Measurements from ENCODE around the gene TBX4.
"Not testable (repeated sequence)": the region's sequence is repeated elsewhere in the genome, so short reads cannot be mapped to it uniquely, and the experiment has no call there.

The TBX4 gene

GRCh38 chr17:61491981-61492380 lies 39.8 kb downstream of the TBX4 start:
- no peak for TF ChIP-seq CTCF (IDR thresholded peaks at IDR 0.05; ENCODE audit: low read depth, low read length)
- no peak for DNase-seq (ENCODE audit: extremely low read depth, low read depth)

GRCh38 chr17:61492759-61493526 lies 40.7 kb downstream of the TBX4 start:
- TF ChIP-seq CTCF (IDR thresholded peaks at IDR 0.05; ENCODE audit: low read depth, low read length): no peak
- peak; percentile 24 for DNase-seq (ENCODE audit: extremely low read depth, low read depth)

GRCh38 chr17:61493830-61494324 lies 41.7 kb downstream of the TBX4 start:
- DNase-seq (ENCODE audit: extremely low read depth, low read depth): not testable (repeated sequence)

- TF ChIP-seq CTCF (IDR thresholded peaks at IDR 0.05; ENCODE audit: low read depth, low read length): no peak
These were observed 42.3 kb downstream of the TBX4 start for GRCh38 chr17:61494325-61495160.

GRCh38 chr17:61495161-61495857 lies 43.1 kb downstream of the TBX4 start:
- peak; percentile 31 for DNase-seq (ENCODE audit: extremely low read depth, low read depth)
- no peak for TF ChIP-seq CTCF (IDR thresholded peaks at IDR 0.05; ENCODE audit: low read depth, low read length)

More at GRCh38 chr17:61494325-61495160, 42.3 kb downstream of the TBX4 start:
- DNase-seq (ENCODE audit: extremely low read depth, low read depth): no peak

GRCh38 chr17:61496174-61496956 lies 44.1 kb downstream of the TBX4 start:
- DNase-seq (ENCODE audit: extremely low read depth, low read depth): no peak
- TF ChIP-seq CTCF (IDR thresholded peaks at IDR 0.05; ENCODE audit: low read depth, low read length): no peak
